ENCODE data around the gene RTTN. TPM values are rescaled to one million over a fixed set of nuclear protein-coding genes. Genes with fewer than 3 reads are reported as not detected.

The RTTN gene
- total RNA-seq, 1 experiment from 2014 or later, result 64.7 TPM

- POLR2A ChIA-PET, result no interaction called here
- Mint-ChIP-seq H3K27me3 (ENCODE audit: insufficient read depth, unreplicated experiment) (no peaks in the 10 kb centered on the region), H3K27ac (ENCODE audit: low read depth, unreplicated experiment) (no peak overlapping the region), H3K9me3 (ENCODE audit: unreplicated experiment) (peaks cover 1% of the 10 kb centered on the region), H3K4me1 (ENCODE audit: insufficient read depth, unreplicated experiment) (peaks cover 2% of the 10 kb centered on the region), H3K4me3 (ENCODE audit: unreplicated experiment) (no peak overlapping the region), H3K36me3 (ENCODE audit: insufficient read depth, unreplicated experiment) (no peaks in the 10 kb centered on the region)
- CTCF ChIA-PET, result no interaction called here
- no peak for DNase-seq (ENCODE audit: unreplicated experiment)
- no peak for TF ChIP-seq CTCF (IDR thresholded peaks at IDR 0.05; ENCODE audit: unreplicated experiment)
- intact Hi-C loops (cut with micrococcal nuclease), result no loop called here
- no TSS peak for BruUV-seq (replicated peaks)
These were observed 236.0 kb downstream of the RTTN start for GRCh38 chr18:69969491-69969890.

GRCh38 chr18:69968039-69968438 lies 237.4 kb downstream of the RTTN start:
- BruUV-seq (replicated peaks), result no TSS peak
- Mint-ChIP-seq H3K36me3 (ENCODE audit: insufficient read depth, unreplicated experiment) (no peaks in the 10 kb centered on the region), H3K27ac (ENCODE audit: low read depth, unreplicated experiment) (no peak overlapping the region), H3K27me3 (ENCODE audit: insufficient read depth, unreplicated experiment) (no peaks in the 10 kb centered on the region), H3K9me3 (ENCODE audit: unreplicated experiment) (no peaks in the 10 kb centered on the region), H3K4me3 (ENCODE audit: unreplicated experiment) (no peak overlapping the region), H3K4me1 (ENCODE audit: insufficient read depth, unreplicated experiment) (no peaks in the 10 kb centered on the region)
- ChIA-PET POLR2A (no interaction called here), CTCF (interaction anchor here (0.6 kb wide), 1 partner anchor 35 kb away, joined by 3 read pairs; no protein-coding TSS in a partner anchor)
- intact Hi-C loops (cut with micrococcal nuclease), result no loop called here
- no peak for TF ChIP-seq CTCF (IDR thresholded peaks at IDR 0.05; ENCODE audit: unreplicated experiment)
- DNase-seq (ENCODE audit: unreplicated experiment), result no peak

GRCh38 chr18:69963196-69963595 lies 242.3 kb downstream of the RTTN start:
- no peaks in the 10 kb centered on the region for H3K27me3 Mint-ChIP-seq (ENCODE audit: insufficient read depth, unreplicated experiment)
- no TSS peak for BruUV-seq (replicated peaks)
- POLR2A ChIA-PET, result no interaction called here
- no peaks in the 10 kb centered on the region for H3K4me1 Mint-ChIP-seq (ENCODE audit: insufficient read depth, unreplicated experiment)
- no peak overlapping the region for H3K27ac Mint-ChIP-seq (ENCODE audit: low read depth, unreplicated experiment)
- no peaks in the 10 kb centered on the region for H3K9me3 Mint-ChIP-seq (ENCODE audit: unreplicated experiment)
- TF ChIP-seq CTCF (IDR thresholded peaks at IDR 0.05; ENCODE audit: unreplicated experiment), result no peak
- intact Hi-C loops (cut with micrococcal nuclease), result no loop called here
- CTCF ChIA-PET, result no interaction called here
- no peak overlapping the region for H3K4me3 Mint-ChIP-seq (ENCODE audit: unreplicated experiment)
- no peaks in the 10 kb centered on the region for H3K36me3 Mint-ChIP-seq (ENCODE audit: insufficient read depth, unreplicated experiment)
- DNase-seq (ENCODE audit: unreplicated experiment), result no peak

GRCh38 chr18:69961718-69962117 lies 243.8 kb downstream of the RTTN start:
- Mint-ChIP-seq H3K9me3 (ENCODE audit: unreplicated experiment) (no peaks in the 10 kb centered on the region), H3K36me3 (ENCODE audit: insufficient read depth, unreplicated experiment) (no peaks in the 10 kb centered on the region), H3K4me1 (ENCODE audit: insufficient read depth, unreplicated experiment) (no peaks in the 10 kb centered on the region), H3K4me3 (ENCODE audit: unreplicated experiment) (no peak overlapping the region), H3K27me3 (ENCODE audit: insufficient read depth, unreplicated experiment) (no peaks in the 10 kb centered on the region), H3K27ac (ENCODE audit: low read depth, unreplicated experiment) (no peak overlapping the region)
- TF ChIP-seq CTCF (IDR thresholded peaks at IDR 0.05; ENCODE audit: unreplicated experiment), result no peak
- POLR2A ChIA-PET, result no interaction called here
- intact Hi-C loops (cut with micrococcal nuclease), result no loop called here
- no peak for DNase-seq (ENCODE audit: unreplicated experiment)
- CTCF ChIA-PET, result interaction anchor here (0.7 kb wide), 1 partner anchor 10 kb away, joined by 4 read pairs; no protein-coding TSS in a partner anchor
- BruUV-seq (replicated peaks), result no TSS peak
